Endothelial cell of umbilical vein (primary cell): ENCODE data around the gene NUP107. TPM values are rescaled to one million over a fixed set of nuclear protein-coding genes. Genes with fewer than 3 reads are reported as not detected.

ENCODE experiments used
- BruUV-seq: library from RNA; stranded (reverse); fragments of 400-500 nt; replicated peaks from 2 replicates; lab custom pipeline; 2021; lab: Mats Ljungman, UMichigan
- CTCF ChIA-PET: fragments of 300-600, 350-600 bp; sonication (Branson Sonifier 250); formaldehyde crosslinking; loops from one replicate; lab custom pipeline; 2021; ENCODE audit warnings: antibody characterized with exemption, inconsistent platforms; lab: Charles Lee
- POLR2A ChIA-PET: fragments of 300-600, 350-600 bp; sonication (Branson Sonifier 250); formaldehyde crosslinking; loops from one replicate; lab custom pipeline; 2021; ENCODE audit warnings: antibody characterized with exemption, inconsistent platforms; lab: Charles Lee
- DNase-seq: peaks from one replicate; pipeline ENCODE4 v3.0.0-alpha.2; 2011; ENCODE audit warnings: low read depth, low spot score
- FAIRE-seq: peaks from 2 replicates; lab custom pipeline; 2011; peaks lifted over from hg19 to GRCh38; lab: Jason Lieb, UNC
- H2AFZ ChIP-seq: 2 replicates; pipeline ENCODE4 v1.6.0; 2012; ENCODE audit warnings: low read depth, low read length, control low read depth, inconsistent platforms
- H3K27ac ChIP-seq: 2 replicates; pipeline ENCODE4 v1.5.1; 2011; ENCODE audit warnings: low read depth, mild to moderate bottlenecking, control low read depth, low read length, moderate library complexity; ENCODE audit not compliant: insufficient read depth
- H3K27me3 ChIP-seq, 2 experiments: 2 replicates each; pipeline versions ENCODE4 v1.6.0 to v1.6.1; 2011; ENCODE audit warnings: low read length in 2 of 2, mixed read lengths in 1 of 2; ENCODE audit not compliant: control insufficient read depth in 2 of 2, insufficient read depth in 2 of 2
- H3K36me3 ChIP-seq, 2 experiments: 2 replicates in 1 of 2; 3 replicates in 1 of 2; pipeline ENCODE4 v1.5.1; 2011; ENCODE audit warnings: low read length in 2 of 2, mild to moderate bottlenecking in 1 of 2, moderate library complexity in 1 of 2; ENCODE audit not compliant: control insufficient read depth in 2 of 2, insufficient read depth in 2 of 2; ENCODE audit errors: extremely low read depth in 1 of 2
- H3K4me1 ChIP-seq: 3 replicates; pipeline ENCODE4 v1.5.1; 2011; ENCODE audit warnings: mild to moderate bottlenecking, low read length; ENCODE audit not compliant: control insufficient read depth, insufficient read depth; ENCODE audit errors: extremely low read depth
- H3K4me2 ChIP-seq: 2 replicates; pipeline ENCODE4 v1.6.1; 2011; ENCODE audit warnings: low read length, control low read depth, mixed read lengths; ENCODE audit not compliant: insufficient read depth
- H3K4me3 ChIP-seq, 3 experiments: fragments of 200-600 bp in 1 of 3; sonication (generic), shearing (Covaris generic) in 1 of 3; replicated peaks in 1 of 3; 2 replicates each; pipeline ENCODE4 v1.5.1; 2011 to 2016; ENCODE audit warnings: control low read depth in 3 of 3, low read length in 3 of 3, mild to moderate bottlenecking in 2 of 3, inconsistent platforms in 1 of 3, low read depth in 1 of 3, moderate library complexity in 1 of 3; ENCODE audit not compliant: insufficient read depth in 1 of 3
- H3K79me2 ChIP-seq: 2 replicates; pipeline ENCODE4 v1.6.0; 2012; ENCODE audit warnings: low read length, inconsistent platforms; ENCODE audit not compliant: control insufficient read depth, insufficient read depth
- H3K9ac ChIP-seq: replicated peaks from 2 replicates; pipeline ENCODE3; 2011; ENCODE audit warnings: low read length, control low read depth; ENCODE audit not compliant: insufficient read depth; ENCODE audit errors: extremely low read depth
- H3K9me1 ChIP-seq: replicated peaks from 3 replicates; pipeline ENCODE4 v1.6.0; 2011; ENCODE audit warnings: mild to moderate bottlenecking, low read length; ENCODE audit not compliant: control insufficient read depth, insufficient read depth; ENCODE audit errors: extremely low read depth
- H3K9me3 ChIP-seq: replicated peaks from 2 replicates; pipeline ENCODE4 v1.5.1; 2012; ENCODE audit warnings: low read length, inconsistent platforms; ENCODE audit not compliant: control insufficient read depth, insufficient read depth
- H4K20me1 ChIP-seq: replicated peaks from 2 replicates; pipeline ENCODE3; 2011; ENCODE audit warnings: mild to moderate bottlenecking, low read length; ENCODE audit not compliant: control insufficient read depth, insufficient read depth; ENCODE audit errors: extremely low read depth
- EZH2 ChIP-seq: IDR thresholded peaks from 2 replicates; pipeline ENCODE4 v1.6.1; 2012; ENCODE audit warnings: borderline replicate concordance, low read depth, mild to moderate bottlenecking, moderate library complexity, low read length, inconsistent platforms; ENCODE audit not compliant: severe bottlenecking
- GATA2 ChIP-seq: IDR thresholded peaks from 2 replicates; pipeline ENCODE4 v1.7.0; 2011; ENCODE audit warnings: low read depth, mild to moderate bottlenecking, moderate library complexity, mixed read lengths, low read length; ENCODE audit not compliant: insufficient read length, insufficient read depth
- JUN ChIP-seq: IDR thresholded peaks from 2 replicates; pipeline ENCODE4 v1.6.1; 2011; ENCODE audit warnings: borderline replicate concordance, low read depth; ENCODE audit not compliant: insufficient read length, insufficient read depth
- MYC ChIP-seq: IDR thresholded peaks from one replicate; pipeline ENCODE4 v1.6.1; 2011; ENCODE audit warnings: mild to moderate bottlenecking, low read depth, low read length
- POLR2A ChIP-seq: IDR thresholded peaks from 2 replicates; pipeline ENCODE4 v1.6.1; 2012; ENCODE audit warnings: low read depth, mild to moderate bottlenecking, control low read depth, low read length
- POLR2AphosphoS5 ChIP-seq: IDR thresholded peaks from 2 replicates; pipeline ENCODE4 v1.6.1; 2012; ENCODE audit warnings: low read depth, mild to moderate bottlenecking, control low read depth, low read length, moderate library complexity; ENCODE audit not compliant: insufficient read depth
- dilution Hi-C: fragments of 300-500 bp; cut with MboI; formaldehyde crosslinking; loops from one replicate; pipeline ENCODE4 v1.15.0; 2019; ENCODE audit warnings: low sequenced_read_pairs; ENCODE audit not compliant: extremely low pct_ligation_motif_present
- intact Hi-C: fragments of 100-400 bp; cut with micrococcal nuclease; formaldehyde crosslinking; loops from one replicate; pipeline ENCODE4 v1.10.0; 2022
- polyA plus RNA-seq, 4 experiments: library from polyadenylated mRNA; depleted of rRNA in 3 of 4; stranded (reverse) in 3 of 4; unstranded in 1 of 4; fragments of >200 nt; gene quantifications; 2 replicates each; pipeline versions ENCODE4 v1.2.1 to v1.2.3, GENCODE V29; 2011 to 2012; ENCODE audit warnings: missing spikeins in 1 of 4
- total RNA-seq: library from RNA; stranded (reverse); gene quantifications from 2 replicates; pipeline ENCODE4 v1.2.3, GENCODE V29; 2021
- TF ChIP-seq, protein P1 (sequence below), 2 donors: IDR thresholded peaks; 1 replicate in 1 of 2; 2 replicates in 1 of 2; pipeline ENCODE4 v1.5.1; 2011; ENCODE audit warnings: low read length in 2 of 2, mild to moderate bottlenecking in 2 of 2, moderate library complexity in 2 of 2, control low read depth in 1 of 2, inconsistent platforms in 1 of 2, low read depth in 1 of 2; ENCODE audit not compliant: insufficient read depth in 1 of 2; ENCODE audit errors: extremely low read depth in 1 of 2
- TF ChIP-seq, protein P2 (sequence below): IDR thresholded peaks from 2 replicates; pipeline ENCODE4 v1.6.1; 2011; ENCODE audit not compliant: insufficient read depth, insufficient read length

NUP107 gene
- total and polyA plus RNA-seq, 2 donors (not counting 3 experiments of a cell fraction or from before 2014, with no cell fraction given), result 24.0 to 78.7 TPM

DNA sequence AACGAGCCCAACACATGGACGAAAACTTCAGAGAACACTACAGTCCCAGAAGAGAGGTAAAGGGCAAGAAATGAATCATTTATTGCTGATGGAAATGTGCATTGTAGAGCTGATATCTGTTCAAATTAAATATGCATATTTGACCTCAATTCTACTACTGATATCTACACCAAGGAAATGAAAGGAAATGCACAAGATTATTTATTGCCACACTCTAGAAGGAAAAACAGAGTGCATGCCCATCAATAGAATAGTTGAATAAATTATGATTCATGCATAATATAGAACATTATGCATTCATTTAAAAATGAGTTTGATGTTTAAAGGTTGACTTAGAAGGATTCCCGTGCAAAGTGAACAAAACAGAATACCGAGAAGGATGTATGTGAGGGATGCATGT lies 15.6 kb upstream of the NUP107 start:
- Histone ChIP-seq H3K27me3 (no peaks in the 10 kb centered on the region), H2AFZ (no peak overlapping the region), H3K27ac (no peak overlapping the region), H3K9me3 (no peaks in the 10 kb centered on the region), H3K36me3 (no peaks in the 10 kb centered on the region), H3K9me1 (no peaks in the 10 kb centered on the region), H3K9ac (no peak overlapping the region), H3K4me3 (no peak overlapping the region), H4K20me1 (no peaks in the 10 kb centered on the region), H3K4me2 (no peak overlapping the region), H3K79me2 (no peaks in the 10 kb centered on the region), H3K4me1 (peaks cover 3% of the 10 kb centered on the region)
- DNase-seq (no peak), FAIRE-seq (no peak)
- BruUV-seq, result no TSS peak
- TF ChIP-seq, protein P1, sequence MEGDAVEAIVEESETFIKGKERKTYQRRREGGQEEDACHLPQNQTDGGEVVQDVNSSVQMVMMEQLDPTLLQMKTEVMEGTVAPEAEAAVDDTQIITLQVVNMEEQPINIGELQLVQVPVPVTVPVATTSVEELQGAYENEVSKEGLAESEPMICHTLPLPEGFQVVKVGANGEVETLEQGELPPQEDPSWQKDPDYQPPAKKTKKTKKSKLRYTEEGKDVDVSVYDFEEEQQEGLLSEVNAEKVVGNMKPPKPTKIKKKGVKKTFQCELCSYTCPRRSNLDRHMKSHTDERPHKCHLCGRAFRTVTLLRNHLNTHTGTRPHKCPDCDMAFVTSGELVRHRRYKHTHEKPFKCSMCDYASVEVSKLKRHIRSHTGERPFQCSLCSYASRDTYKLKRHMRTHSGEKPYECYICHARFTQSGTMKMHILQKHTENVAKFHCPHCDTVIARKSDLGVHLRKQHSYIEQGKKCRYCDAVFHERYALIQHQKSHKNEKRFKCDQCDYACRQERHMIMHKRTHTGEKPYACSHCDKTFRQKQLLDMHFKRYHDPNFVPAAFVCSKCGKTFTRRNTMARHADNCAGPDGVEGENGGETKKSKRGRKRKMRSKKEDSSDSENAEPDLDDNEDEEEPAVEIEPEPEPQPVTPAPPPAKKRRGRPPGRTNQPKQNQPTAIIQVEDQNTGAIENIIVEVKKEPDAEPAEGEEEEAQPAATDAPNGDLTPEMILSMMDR (IDR thresholded peaks at IDR 0.05; ENCODE audit: extremely low read depth in 1 of 2, insufficient read depth in 1 of 2, low read depth in 1 of 2, low read length in 2 of 2), result no peak
- TF ChIP-seq JUN (no peak), POLR2A (no peak), POLR2AphosphoS5 (no peak), MYC (no peak), EZH2 (no peak), GATA2 (no peak)
- TF ChIP-seq, protein P2, sequence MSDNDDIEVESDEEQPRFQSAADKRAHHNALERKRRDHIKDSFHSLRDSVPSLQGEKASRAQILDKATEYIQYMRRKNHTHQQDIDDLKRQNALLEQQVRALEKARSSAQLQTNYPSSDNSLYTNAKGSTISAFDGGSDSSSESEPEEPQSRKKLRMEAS, result no peak
- dilution Hi-C loops, result no loop called here
- ChIA-PET POLR2A (no interaction called here), CTCF (interaction anchor here (1.0 kb wide), 1 partner anchor 10 kb away, joined by 5 read pairs; no protein-coding TSS in a partner anchor)
- intact Hi-C loops, result no loop called here
